NCI-H1694 (cell line): ENCODE measurements around the gene EMC7.
"Not testable (repeated sequence)": the region's sequence is repeated elsewhere in the genome, so short reads cannot be mapped to it uniquely, and the experiment has no call there.

Experiments
- DNase-seq: peaks from one replicate; lab custom pipeline; 2025; lab: John Stamatoyannopoulos, UW

The EMC7 gene

DNA sequence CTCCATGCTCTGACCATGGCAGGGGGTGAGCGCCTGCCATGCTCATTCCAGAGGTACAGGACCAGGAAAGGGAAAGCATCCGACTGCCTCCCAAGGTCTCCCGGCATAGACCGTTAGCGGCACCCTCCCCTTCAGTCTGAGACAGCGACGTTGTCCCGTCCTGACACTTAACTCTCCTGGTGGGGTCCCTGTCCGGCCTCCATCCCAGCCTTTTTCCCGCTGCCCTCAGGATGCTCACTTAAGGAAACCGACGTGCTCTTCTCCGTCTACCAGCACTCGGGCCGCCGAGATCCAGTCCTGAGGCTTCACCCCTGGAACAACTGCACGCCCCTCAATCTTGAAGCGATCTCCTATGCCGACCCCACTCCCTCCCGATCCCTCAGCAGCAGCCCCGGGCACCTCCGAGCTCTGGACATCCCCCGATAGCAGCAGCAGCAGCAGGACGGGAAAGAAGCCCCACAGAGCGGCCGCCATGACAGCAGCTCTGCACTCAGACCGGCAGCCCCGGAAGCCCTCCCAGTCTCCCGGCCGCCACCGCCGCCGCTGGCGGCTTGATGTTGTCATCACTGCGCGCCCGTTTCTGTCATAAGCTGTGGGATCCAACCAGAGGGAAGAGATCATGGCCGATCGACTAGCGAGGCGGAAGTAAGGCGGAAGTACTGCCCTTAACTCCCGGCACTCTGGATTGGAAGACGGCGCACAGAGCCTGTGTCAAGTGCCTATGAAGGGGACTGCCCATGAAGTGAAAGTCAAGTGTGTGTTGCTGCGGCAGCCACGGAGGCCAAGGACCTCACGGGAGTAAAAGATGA, at the start of gene EMC7, which contains the start of gene PGBD4:
Gene EMC7, minus strand, starts transcription at position 497 of the 809 bp plus-strand sequence. Its CDS starts 23 bp downstream, at position 474.
Gene PGBD4, plus strand, starts transcription at position 718 of the 809 bp plus-strand sequence. CDS start 449 bp downstream, outside the sequence.
- peak; percentile 67 for DNase-seq

DNA sequence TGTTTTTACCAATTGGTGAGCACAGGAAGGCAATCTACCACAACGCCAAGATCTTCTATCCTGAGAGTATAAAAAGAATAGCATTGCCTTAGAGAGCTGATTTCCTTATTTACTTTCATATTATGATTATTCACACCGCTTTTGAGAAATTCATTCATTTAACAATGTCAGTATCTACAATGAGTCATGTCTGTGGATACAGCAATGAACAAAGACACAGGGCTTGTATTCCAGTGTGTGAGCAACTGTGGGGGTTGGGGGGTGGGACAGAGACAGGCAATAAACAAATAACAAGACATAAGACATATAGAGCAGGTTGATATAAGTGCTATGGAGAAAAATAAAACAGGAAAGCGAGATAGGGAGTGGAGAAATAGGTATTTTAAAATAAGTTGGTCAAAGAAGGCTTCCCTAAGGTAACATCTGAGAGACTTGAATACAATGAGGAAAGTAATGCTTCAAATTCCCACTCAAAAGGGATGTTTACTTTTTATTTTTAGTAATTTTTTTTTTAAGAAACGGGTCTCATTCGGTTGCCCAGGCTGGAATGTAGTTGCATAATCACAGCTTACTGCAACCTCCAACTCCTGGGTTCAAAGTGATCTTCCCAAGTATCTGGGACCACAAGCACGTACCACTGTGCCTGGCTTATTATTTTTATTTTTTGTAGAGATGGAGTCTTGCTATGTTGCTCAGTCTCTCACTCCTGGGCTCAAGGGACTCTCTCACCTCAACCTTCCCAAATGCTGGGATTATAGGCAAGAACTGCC, 45.9 kb upstream of the EMC7 start:
- no peak for DNase-seq

DNA sequence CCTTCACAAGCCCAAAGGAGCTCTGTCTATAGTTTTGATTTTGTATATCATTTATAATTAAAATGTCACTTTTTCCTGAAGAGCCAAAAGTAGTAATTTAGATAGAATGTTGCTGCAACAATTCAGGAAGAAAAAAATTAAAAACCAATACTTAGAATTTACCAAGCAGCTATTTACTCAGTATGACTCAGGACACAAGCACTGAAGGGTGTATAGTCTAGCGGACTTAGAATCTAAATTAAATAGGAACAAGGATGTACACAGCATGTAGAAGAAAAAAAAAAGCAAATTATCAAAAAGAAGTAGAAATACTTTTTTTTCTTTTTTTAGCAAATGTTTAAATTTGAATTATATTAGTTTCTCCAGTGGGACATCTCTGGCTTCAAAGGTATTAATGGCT, 31.8 kb upstream of the EMC7 start:
- no peak for DNase-seq

DNA sequence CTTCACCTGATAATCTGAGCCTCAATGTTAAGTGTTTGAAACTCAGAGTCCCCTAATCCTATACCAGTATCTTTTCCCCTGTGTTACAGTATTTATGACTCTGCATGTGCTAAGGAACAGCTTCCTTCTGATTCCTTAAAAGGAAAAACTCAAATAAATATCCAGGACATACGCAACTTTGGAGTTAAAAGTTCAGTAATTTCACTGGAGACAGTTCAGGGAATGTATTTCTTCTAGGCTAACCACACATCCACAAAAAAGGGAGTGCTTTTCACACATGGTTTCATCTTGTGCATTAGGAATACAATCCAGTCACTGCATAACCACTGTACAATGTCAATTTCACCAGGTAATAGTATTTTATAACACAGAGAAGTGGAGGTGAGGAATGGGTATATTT, 31.2 kb upstream of the EMC7 start:
- DNase-seq, result no peak

DNA sequence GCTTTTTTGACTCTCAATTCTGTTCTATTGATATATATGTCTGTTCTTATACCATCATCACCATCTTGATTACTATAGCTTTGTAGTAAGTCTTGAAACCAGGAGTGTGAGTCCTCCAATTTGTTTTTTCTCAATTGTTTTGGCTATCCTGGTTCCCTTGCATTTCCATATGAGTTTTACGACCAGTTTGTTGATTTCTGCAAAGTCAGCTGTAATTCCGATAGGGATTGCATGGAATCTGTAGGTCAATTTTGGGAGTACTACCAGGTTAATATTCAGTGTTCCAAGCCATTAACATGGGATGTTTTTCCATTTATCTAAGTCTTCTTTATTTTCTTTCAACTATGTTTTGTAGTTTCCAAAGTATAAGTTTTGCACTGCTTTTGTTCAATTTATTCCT, 27.2 kb upstream of the EMC7 start:
- DNase-seq, result no peak

DNA sequence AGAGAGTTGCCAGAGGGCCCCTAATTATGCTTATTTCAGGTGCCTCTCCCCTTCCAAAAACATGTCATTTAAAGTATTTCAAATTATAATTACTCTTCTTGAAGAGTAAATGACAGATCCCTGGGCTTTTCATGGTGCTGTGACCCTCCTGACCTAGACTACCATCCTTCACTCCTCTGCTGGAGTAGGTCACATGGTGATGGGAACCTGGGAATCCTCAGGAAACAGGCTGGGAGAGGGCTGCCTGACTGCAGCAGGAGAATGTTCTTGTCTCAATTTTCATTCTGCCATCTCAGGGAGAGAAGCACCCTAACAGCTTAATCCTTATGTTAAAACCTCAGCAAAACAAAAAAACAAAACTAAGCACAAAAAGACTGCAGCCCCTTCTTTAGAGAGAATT, 24.9 kb upstream of the EMC7 start:
- DNase-seq, result no peak

DNA sequence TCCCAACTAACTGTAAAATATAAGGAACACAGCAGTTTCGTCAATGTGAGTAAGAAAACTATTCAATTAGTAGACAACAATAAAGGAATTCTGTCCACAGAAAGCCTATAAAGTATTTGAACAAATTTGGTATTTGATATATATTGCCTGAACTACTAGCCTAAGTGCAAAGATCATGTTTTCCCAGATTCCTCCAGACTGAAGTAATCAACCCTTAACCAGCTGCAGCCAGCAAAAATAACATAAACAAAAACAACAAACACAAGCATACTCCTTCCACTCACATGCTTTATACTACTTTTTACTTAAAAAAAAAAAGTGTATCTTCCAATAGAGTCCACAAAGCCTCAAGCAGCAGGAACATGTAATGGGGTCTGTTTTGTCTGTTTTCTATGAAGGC, 24.3 kb upstream of the EMC7 start:
- DNase-seq, result no peak

DNA sequence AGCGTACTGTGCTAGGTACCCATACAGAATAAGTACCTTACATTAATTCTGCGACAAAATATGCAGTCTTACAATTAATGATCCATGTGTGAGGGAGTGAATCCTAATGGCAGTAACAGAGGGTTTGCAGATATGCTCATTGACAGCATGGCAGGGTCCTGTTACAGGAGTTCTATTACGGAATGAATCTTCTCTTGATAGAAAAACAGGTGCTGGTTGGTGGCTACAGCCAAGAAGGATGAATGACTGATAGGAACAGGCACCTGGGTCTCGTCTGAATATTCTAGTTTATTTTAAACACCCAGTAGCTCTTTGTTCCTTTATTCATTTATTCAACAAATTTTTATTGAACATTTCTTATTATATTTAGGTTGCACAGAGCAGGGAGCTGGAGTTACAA, 23.0 kb upstream of the EMC7 start:
- no peak for DNase-seq

DNA sequence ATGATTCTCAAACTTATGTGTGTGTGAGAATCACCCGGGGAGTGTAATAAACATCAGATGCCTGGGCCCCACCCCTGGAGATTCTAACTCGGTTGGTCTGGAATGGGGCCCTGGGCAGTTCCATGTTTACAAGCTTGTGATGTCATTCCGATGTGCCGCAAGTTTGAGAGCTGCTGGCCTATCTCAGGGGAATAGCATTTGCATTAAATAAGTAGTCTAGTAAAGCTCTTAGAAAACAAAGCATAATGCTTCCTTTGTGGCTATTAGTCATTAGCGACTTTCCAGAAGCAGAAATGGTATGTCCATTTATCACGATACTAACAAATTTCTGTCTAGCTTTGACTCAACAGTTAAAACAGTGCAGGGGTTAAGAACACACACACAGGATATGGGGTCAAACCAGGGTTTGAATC, 21.1 kb upstream of the EMC7 start:
- DNase-seq, result no peak

DNA sequence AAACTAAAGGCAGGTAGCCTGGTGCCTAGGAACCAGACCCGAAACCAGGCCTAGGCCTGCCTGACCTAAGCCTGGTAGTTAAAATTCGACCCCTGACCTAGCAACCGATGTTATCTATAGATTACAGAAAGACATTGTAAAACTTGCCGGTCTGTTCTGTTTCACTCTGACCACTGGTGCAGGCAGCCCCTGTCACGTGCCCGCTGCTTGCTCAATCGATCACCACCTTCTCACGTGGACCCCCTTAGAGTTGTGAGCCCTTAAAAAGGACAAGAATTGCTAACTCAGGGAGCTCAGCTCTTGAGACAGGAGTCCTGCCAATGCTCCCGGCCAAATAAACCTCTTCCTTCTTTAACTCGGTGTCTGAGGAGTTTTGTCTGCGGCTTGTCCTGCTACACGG, 20.1 kb upstream of the EMC7 start:
- not testable (repeated sequence) for DNase-seq

DNA sequence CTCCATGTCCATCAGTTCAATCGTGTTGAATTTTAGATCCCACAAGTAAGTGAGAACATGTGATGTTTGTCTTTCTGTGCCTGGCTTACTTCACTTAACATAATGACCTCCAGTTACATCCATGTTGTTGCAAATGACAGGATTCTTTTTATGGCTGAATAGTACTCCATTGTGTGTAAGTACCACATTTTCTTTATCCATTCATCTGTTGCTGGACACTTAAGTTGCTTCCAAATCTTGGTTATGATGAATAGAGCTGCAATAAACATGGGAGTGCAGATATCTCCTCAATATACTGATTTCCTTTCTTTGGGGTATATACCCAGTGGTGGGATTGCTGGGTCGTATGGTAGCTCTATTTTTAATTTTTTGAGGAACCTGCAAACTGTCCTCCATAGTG, 18.8 kb upstream of the EMC7 start:
- DNase-seq, result not testable (repeated sequence)

DNA sequence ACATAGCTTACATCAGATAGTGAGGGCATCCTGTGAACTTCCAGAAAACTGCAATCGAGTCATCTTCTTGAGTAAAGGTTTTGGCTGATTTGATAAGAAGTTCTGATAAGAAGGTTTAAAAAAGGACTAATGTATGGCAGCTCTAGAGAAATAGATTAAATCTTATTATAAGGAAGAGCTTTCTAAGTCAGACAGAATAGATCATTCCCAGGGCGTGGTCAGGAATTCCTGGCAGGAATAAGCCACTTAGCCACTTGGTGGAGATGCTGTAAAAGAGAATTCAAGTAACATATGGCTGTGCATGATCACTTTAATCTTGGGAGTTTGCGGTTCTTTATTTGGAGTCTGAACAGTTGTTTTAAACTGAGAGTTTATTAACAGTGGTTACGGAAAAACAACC, 17.6 kb upstream of the EMC7 start:
- no peak for DNase-seq

DNA sequence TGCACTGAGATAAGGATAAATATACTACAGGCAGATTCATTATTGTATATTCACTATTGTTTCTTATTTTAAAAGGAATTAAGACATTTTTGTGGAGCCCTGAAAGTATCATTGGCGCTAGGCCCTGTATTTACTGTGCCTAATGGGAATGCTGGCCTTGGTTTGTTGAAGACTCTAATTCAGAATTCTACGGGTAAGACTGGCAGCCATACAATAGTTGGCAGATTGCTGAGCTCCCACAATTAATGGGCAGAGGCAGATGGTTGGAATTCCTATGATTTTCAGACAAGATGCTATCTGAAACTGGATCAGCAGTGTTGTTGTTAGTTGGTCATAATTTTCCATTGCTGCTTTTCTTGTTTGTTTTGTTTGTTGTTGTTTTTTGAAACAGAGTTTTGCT, 15.0 kb upstream of the EMC7 start:
- peak; percentile 18 for DNase-seq

DNA sequence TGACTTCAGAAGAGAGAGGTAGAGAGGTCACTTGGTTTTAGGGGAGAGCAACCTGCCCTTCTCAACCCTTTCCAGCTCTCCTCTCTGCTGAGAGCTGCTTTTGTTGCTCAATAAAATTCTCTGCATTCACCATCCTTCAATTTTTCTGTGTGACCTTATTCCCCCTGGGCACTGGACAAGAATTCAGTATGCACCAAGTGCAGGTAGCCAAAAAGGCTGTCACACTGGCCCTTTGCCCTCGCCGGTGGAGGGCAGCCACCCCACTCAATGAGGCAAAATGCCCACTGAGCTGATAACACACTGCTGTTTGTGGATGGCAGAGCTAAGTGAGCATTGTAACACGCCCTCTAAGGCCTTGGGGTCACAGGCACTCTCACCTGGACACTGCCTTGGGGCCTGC, 13.1 kb upstream of the EMC7 start:
- DNase-seq, result no peak

DNA sequence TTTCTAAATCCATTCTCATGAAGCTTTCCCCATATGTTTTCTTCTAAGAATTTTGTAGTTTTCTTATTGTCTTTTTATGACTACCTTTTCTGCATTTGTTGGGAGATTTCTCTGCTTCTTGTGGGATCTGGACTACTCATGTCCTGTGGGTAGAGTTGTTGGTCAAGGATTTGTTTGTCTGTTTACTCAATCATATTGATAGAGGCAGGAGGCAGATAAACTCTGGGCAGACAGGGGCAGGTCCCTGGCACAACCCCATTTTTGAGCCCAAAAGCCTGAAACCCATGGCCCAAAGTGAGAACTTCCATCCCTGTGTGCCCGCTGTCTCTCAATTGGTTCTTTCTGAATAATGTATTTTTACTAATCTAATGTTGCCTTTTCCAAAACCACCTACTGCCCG, 12.6 kb upstream of the EMC7 start:
- no peak for DNase-seq

DNA sequence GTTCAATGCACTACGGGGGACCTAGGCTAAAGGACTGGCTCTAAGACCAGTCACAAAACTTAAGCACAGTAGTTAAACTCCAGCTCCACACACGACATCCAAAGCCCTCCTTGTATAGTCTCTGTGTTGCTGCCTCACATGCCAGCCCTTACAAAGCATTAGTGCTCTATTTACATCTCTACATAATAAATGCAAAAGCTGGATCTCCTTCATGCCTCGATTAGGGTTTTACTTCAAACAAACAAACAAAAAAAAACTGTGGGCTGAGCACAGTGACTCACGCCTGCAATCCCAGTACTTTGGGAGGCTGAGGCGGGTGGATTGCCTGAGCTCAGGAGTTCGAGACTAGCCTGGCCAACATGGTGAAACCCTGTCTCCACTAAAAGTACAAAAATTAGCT, 9.8 kb upstream of the EMC7 start:
- DNase-seq, result no peak

DNA sequence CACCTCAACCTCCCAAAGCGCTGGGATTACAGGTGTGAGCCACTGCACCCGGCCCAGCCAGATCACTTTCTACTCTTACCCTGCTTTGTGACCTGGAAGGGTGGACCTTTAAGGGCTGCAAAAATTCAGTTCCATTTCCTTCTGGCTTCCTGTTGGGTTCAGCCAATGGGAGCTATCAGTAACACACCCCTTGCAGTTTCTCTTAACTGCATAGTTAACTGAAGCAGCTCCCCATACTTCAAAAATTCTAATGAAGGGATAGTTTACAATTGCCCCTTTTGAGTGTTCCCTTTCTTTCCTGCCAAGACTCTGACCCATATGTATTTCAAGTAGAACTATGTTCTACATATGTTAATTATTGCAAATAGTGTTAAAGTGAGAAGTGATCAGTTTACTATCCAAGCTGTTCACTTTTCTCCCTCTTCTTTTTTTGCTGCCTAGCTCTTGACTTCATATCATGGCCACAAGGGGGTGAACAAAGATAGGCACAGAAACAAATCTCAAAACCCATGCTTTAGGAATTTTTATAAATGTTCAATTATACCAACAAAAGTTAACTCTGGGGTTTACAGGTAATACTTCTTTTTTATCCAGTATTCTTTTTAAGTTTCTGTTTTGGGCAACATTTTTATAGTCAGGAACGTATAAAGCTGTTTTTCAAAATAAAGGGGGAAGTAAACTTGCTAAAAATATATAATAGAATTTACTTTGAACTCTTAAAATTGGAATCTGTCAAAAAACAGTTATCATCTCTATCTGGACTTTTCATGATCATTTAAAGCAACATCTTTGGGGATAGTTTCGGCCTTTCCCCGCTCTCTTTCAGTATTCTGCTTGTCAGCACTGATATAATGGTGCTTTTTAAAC, 8.4 kb upstream of the EMC7 start:
- DNase-seq, result no peak

DNA sequence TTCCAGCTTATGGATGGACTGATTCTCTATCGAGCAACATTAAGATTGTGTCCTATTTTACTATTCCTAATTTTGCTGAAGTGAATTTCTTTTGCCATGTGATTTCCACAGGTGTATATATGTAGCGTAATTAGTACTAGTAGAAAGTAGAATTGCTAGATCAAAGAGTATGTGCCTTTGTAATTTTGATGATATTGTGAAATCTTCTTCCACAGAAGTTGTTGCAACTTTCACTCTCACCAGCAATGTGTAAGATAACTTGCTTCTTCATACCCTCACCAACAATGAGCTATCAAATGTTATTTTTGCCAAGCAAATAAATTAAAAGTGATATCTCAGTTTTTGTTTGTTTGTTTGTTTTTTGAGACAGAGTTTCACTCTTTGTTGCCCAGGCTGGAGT, 5.7 kb upstream of the EMC7 start:
- no peak for DNase-seq

DNA sequence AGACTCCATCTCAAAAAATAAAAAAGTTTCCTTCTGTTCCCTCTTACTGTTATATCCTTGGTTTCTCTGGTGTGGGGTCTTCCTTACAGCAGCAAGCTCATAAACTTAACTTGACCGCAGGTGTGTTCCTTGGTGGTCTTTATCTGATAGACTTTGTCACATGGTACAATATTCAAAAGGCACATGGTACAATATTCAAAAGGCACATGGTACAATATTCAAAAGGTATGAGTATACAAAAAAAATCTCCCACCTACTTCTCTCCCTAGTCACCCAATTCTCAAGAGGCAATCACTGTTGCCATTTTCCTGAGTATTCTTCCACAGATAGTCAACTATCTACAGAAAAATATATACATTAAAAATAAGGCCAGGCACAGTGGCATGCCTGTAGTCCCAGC, 4.8 kb upstream of the EMC7 start:
- no peak for DNase-seq

DNA sequence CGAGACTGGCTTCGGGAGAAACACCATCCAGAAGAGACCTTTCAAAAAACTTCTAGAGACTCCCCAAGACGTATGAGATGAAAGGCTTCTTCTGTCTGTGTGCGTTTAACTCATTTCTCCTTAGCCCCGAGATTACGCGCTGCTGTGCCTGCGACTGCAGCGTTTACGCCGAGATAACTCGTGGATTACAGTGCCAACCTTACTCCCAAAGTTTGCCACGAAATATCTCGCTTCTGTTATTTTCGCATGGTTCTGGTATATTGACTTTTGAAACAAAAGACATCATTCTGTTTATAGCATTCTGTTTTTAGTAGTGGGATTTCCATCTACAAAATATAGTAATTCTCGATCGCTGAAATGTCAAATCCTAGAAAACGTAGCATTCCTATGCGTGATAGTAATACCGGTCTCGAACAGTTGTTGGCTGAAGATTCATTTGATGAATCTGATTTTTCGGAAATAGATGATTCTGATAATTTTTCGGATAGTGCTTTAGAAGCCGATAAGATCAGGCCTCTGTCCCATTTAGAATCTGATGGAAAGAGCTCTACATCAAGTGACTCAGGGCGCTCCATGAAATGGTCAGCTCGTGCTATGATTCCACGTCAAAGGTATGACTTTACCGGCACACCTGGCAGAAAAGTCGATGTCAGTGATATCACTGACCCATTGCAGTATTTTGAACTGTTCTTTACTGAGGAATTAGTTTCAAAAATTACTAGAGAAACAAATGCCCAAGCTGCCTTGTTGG, 688 bp upstream of the EMC7 start:
- no peak for DNase-seq

DNA sequence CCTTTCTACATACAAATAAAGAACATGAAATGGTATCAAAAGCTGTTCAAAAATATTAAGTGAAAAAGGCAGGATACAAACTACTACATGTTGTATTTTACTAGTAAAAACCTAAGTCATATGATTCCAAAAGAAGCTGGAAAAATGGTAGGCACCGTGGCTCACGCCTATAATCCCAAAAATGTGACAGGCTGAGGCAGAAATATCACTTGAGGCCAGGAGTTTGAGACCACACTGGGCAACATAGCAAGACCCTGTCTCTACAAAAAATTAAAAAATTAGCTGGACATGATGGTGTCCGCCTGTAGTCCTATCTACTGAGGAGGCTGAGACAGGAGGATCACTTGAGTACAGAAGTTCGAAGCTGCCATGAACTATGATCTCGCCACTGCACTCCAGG, 1.7 kb downstream of the EMC7 start:
- no peak for DNase-seq

DNA sequence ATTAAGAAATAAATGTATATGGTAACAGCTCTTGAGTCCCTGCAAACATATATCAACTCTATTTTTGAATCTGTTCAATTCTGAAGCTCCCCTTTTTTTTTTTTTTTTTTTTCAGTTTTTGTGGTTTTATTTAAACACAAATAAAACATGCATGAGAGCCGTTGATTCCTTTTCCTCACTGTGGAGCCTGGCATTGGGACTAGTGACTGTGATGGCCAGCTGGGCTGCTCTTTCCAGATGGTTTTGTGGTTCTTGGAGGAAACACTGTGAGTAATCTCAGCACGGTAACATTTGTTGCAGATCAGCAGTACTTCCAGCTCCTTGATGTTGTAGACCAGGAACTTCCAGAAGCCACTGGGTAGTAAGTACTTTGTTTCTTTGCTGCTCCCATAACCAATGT, 15.9 kb downstream of the EMC7 start:
- no peak for DNase-seq
